GM23338 (cell line): ENCODE data around the gene UBC.

Experiments used
- CREB1 ChIP-seq: fragments of 250-450 bp; sonication (Bioruptor Pico); IDR thresholded peaks from 2 replicates; pipeline ENCODE4 v1.5.0; 2020; ENCODE audit warnings: low read depth, mild to moderate bottlenecking, moderate library complexity
- CTCF ChIP-seq, 2 experiments: fragments of 200-600 bp in 1 of 2; sonication (generic) in 1 of 2; conservative IDR thresholded peaks; 2 replicates each; pipeline versions ENCODE4 v1.5.1 to v1.6.1; 2016 to 2017; ENCODE audit warnings: antibody characterized with exemption in 2 of 2, low read depth in 2 of 2, mild to moderate bottlenecking in 2 of 2, moderate library complexity in 1 of 2
- EZH2 ChIP-seq: fragments of 200-600 bp; sonication (generic); IDR thresholded peaks from one replicate; pipeline ENCODE4 v1.8.0; 2017; ENCODE audit warnings: antibody characterized with exemption, mild to moderate bottlenecking, low read depth; ENCODE audit not compliant: unreplicated experiment
- EZH2phosphoT487 ChIP-seq: fragments of 200-600 bp; sonication (generic); IDR thresholded peaks from one replicate; pipeline ENCODE4 v1.8.1; 2018; ENCODE audit warnings: antibody characterized with exemption; ENCODE audit not compliant: unreplicated experiment
- JUNB ChIP-seq: IDR thresholded peaks from one replicate; pipeline ENCODE4 v1.6.1; 2016; ENCODE audit warnings: antibody characterized with exemption; ENCODE audit not compliant: unreplicated experiment
- POLR2AphosphoS5 ChIP-seq: IDR thresholded peaks from 2 replicates; pipeline ENCODE4 v1.6.1; 2016; ENCODE audit warnings: antibody characterized with exemption, low read depth
- REST ChIP-seq: IDR thresholded peaks from one replicate; pipeline ENCODE4 v1.6.1; 2018; ENCODE audit warnings: antibody characterized with exemption; ENCODE audit not compliant: unreplicated experiment
- STAT1 ChIP-seq: IDR thresholded peaks from one replicate; pipeline ENCODE4 v1.6.1; 2016; ENCODE audit warnings: antibody characterized with exemption; ENCODE audit not compliant: unreplicated experiment

GRCh38 chr12:124876171-124876570 is 38.3 kb downstream of the UBC start:
- TF ChIP-seq CTCF (conservative IDR thresholded peaks at IDR 0.05; ENCODE audit: low read depth in 2 of 2) = no peak
- TF ChIP-seq POLR2AphosphoS5 = no peak
- TF ChIP-seq REST = no peak
- TF ChIP-seq EZH2 = no peak
- no peak for TF ChIP-seq CREB1
- TF ChIP-seq EZH2phosphoT487 = no peak
- no peak for TF ChIP-seq STAT1
- no peak for TF ChIP-seq JUNB
